Pancreas (tissue), 10 donors: ENCODE results near the gene CDKN1C. TPM values are rescaled to one million over a fixed set of nuclear protein-coding genes. Genes with fewer than 3 reads are reported as not detected.
A peak's percentile ranks its signal among the peaks of the same experiment; 100 is the strongest.

Experiments used
- ATAC-seq, 4 donors: fragments of 200-7000 bp; cut with Tn5 transposase; one replicate each; pipeline versions ENCODE4 v1.8.0 to v1.9.1; 2020; ENCODE audit warnings: mild to moderate bottlenecking in 4 of 4, moderate library complexity in 4 of 4
- DNase-seq, 6 donors: peaks; one replicate each; pipeline ENCODE4 v3.0.0-alpha.2; 2020
- FAIRE-seq: peaks from 2 replicates; lab custom pipeline; 2012; peaks lifted over from hg19 to GRCh38; lab: Jason Lieb, UNC
- H3K27ac ChIP-seq, 4 donors: fragments of 200-600 bp; sonication (generic); 1 replicate in 3 of 4; 2 replicates in 1 of 4; pipeline versions ENCODE4 v1.5.0 to v1.8.0; 2020
- H3K27me3 ChIP-seq, 4 donors: fragments of 200-600 bp; one replicate each; pipeline ENCODE4 v1.8.0; 2021
- H3K36me3 ChIP-seq, 3 donors: fragments of 200-600 bp; sonication (generic) in 1 of 3; one replicate each; pipeline versions ENCODE4 v1.5.0 to v1.8.0; 2020 to 2021
- H3K4me1 ChIP-seq, 3 donors: fragments of 200-600 bp; one replicate each; pipeline ENCODE4 v1.8.0; 2021
- H3K4me3 ChIP-seq, 4 donors: fragments of 200-600 bp; sonication (generic) in 2 of 4; one replicate each; pipeline versions ENCODE4 v1.5.0 to v1.8.0; 2020 to 2021
- H3K9me3 ChIP-seq, 4 donors: fragments of 200-600 bp; one replicate each; pipeline ENCODE4 v1.8.0; 2021
- CTCF ChIP-seq, 4 donors: fragments of 200-600 bp; sonication (generic) in 3 of 4; IDR thresholded peaks; one replicate each; pipeline versions ENCODE4 v1.5.0 to v1.8.0; 2021; ENCODE audit warnings: antibody characterized with exemption in 4 of 4
- WGBS, 2 donors: extraction: QIAGEN DNeasy Blood & Tissue Kit; methylation state at CpG; one replicate each; pipeline ENCODE4 v1.1.7; 2013; 5-methylcytosine and 5-hydroxymethylcytosine counted together
- intact Hi-C, 3 donors: fragments of 100-400 bp; cut with DNase I; formaldehyde crosslinking; loops; one replicate each; pipeline versions ENCODE4 v1.11.1 to v1.14.2; 2022
- polyA plus RNA-seq, 2 donors: library from polyadenylated mRNA; stranded (reverse); fragments of 200-250 nt; gene quantifications; one replicate each; pipeline ENCODE4 v1.2.3, GENCODE V29; 2013
- total RNA-seq, 6 donors: library from RNA; stranded (reverse); fragmentation: NEBNext Ultra II Directional in 4 of 6; extraction: Animal tissue kit (Norgen Biotek cat#: 25700) in 4 of 6; gene quantifications; one replicate each; pipeline versions ENCODE4 v1.2.1 to v1.2.4, GENCODE V29; 2021 to 2023
- donor health status: healthy with polysubstance abuse.
- donor health status: DM: no; HTN: no; CAD: no; lungs with moderate emphysema.
- donor health status: DM: no; HTN: no; CAD: no.
- donor health status: control.
- donor health status: control.
- donor health status: Bipolar disorder and iron deficiency.
- donor health status: DM: yes; HTN: yes; CAD: no.
- donor health status: DM: no; HTN: no; CAD: no.
- donor health status: DM: no; HTN: no; CAD: no.
- donor health status: DM: yes; HTN: yes; CAD: no.

CDKN1C gene
- total and polyA plus RNA-seq, 8 donors = 9.2 to 71.4 (median 20.0) TPM

GRCh38 chr11:2844996-2845395 is 40.6 kb downstream of the CDKN1C start:
- 94 to 99% methylated on average over 11 to 12 of the region's 12 CpGs for WGBS, 2 donors
- Histone ChIP-seq H3K4me1 (no peaks in the 10 kb centered on the region), H3K27ac (no peak overlapping the region), H3K9me3 (no peaks in the 10 kb centered on the region), H3K27me3 (no peaks in the 10 kb centered on the region), H3K4me3 (no peak overlapping the region), H3K36me3 (no peaks in the 10 kb centered on the region)
- FAIRE-seq (no peak), ATAC-seq (no peak), DNase-seq (peak in 1 of 6 donors; percentile 40)
- intact Hi-C loops = no loop called here
- no peak for TF ChIP-seq CTCF (IDR thresholded peaks at IDR 0.05)

GRCh38 chr11:2844116-2844842 is 41.3 kb downstream of the CDKN1C start:
- no peaks in the 10 kb centered on the region for H3K36me3 ChIP-seq
- H3K27me3 ChIP-seq = no peaks in the 10 kb centered on the region
- H3K9me3 ChIP-seq = no peaks in the 10 kb centered on the region
- no peaks in the 10 kb centered on the region for H3K4me1 ChIP-seq
- TF ChIP-seq CTCF (IDR thresholded peaks at IDR 0.05) = no peak
- no peak overlapping the region for H3K4me3 ChIP-seq
- H3K27ac ChIP-seq = no peak overlapping the region
- DNase-seq (peak in 1 of 6 donors; percentile 60), ATAC-seq (no peak), FAIRE-seq (no peak)
- intact Hi-C loops = no loop called here
- 84% methylated on average over 19 of the region's 19 CpGs for WGBS, 2 donors

- Histone ChIP-seq H3K4me3 (no peak overlapping the region), H3K4me1 (no peaks in the 10 kb centered on the region), H3K36me3 (no peaks in the 10 kb centered on the region), H3K9me3 (no peaks in the 10 kb centered on the region), H3K27ac (no peak overlapping the region), H3K27me3 (no peaks in the 10 kb centered on the region)
- FAIRE-seq = no peak
- TF ChIP-seq CTCF (IDR thresholded peaks at IDR 0.05) = no peak
- DNase-seq = peak in 1 of 6 donors; percentile 36
- intact Hi-C loops = no loop called here
- no peak for ATAC-seq
- 79 to 83% methylated on average over 14 of the region's 14 CpGs for WGBS, 2 donors
These were observed 42.0 kb downstream of the CDKN1C start for GRCh38 chr11:2843551-2843950.

DNA sequence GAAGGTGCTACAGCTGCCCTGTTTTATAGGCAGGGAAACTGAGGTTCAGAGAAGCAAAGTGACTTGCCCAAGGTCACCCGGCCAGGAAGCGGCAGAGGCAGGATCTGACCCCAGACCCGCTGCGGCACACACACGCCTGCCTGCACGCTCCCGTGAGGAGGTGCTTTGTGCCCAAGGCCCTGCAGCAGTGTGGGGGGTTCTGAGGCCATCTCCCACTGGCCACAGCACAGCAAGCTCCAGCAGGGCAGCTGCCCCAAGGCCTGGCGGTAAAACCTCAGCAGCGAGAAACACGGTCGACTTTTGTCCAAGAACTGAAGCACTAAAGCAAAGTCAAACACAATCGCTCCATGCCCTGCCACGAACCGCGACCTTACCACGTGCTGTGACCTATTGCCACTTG is 42.7 kb downstream of the CDKN1C start:
- FAIRE-seq = no peak
- intact Hi-C loops = no loop called here
- no peaks in the 10 kb centered on the region for H3K27me3 ChIP-seq
- no peaks in the 10 kb centered on the region for H3K4me1 ChIP-seq
- peak in 1 of 6 donors; percentile 47 for DNase-seq
- H3K9me3 ChIP-seq = no peaks in the 10 kb centered on the region
- WGBS, 2 donors = 93 to 97% methylated on average over 16 of the region's 16 CpGs
- no peak overlapping the region for H3K4me3 ChIP-seq
- no peaks in the 10 kb centered on the region for H3K36me3 ChIP-seq
- TF ChIP-seq CTCF (IDR thresholded peaks at IDR 0.05) = no peak
- no peak overlapping the region for H3K27ac ChIP-seq
- no peak for ATAC-seq
